ENCODE results near the gene TNIK.

GRCh38 chr3:171480526-171480925 is 20.3 kb upstream of the TNIK start:
- TF ChIP-seq POLR2A (IDR thresholded peaks at IDR 0.05; ENCODE audit: low read depth) (no peak), CTCF (IDR thresholded peaks at IDR 0.05) (no peak), POLR2AphosphoS5 (IDR thresholded peaks at IDR 0.05) (no peak)

All from esophagus muscularis mucosa (tissue), 3 donors.